DOHH2 (cell line): ENCODE data around the gene TRAF1.

Source experiments
- H3F3A ChIP-seq: fragments of 200-600 bp; sonication (generic), shearing (Covaris generic); 2 replicates; pipeline ENCODE4 v1.6.0; 2016; ENCODE audit warnings: antibody characterized with exemption, mild to moderate bottlenecking; ENCODE audit not compliant: control insufficient read depth, insufficient read depth
- H3K27ac ChIP-seq: fragments of 200-600 bp; sonication (generic); 2 replicates; pipeline ENCODE4 v1.5.1; 2014; ENCODE audit warnings: low read depth, mild to moderate bottlenecking, low read length, moderate library complexity
- H3K27me3 ChIP-seq: fragments of 200-600 bp; sonication (generic); 2 replicates; pipeline ENCODE4 v1.6.1; 2014; ENCODE audit warnings: mild to moderate bottlenecking, low read length, mixed read lengths; ENCODE audit not compliant: control insufficient read depth
- H3K36me3 ChIP-seq: fragments of 200-600 bp; sonication (generic); 2 replicates; pipeline ENCODE4 v1.6.1; 2014; ENCODE audit warnings: mild to moderate bottlenecking, low read length, moderate library complexity, mixed read lengths; ENCODE audit not compliant: control insufficient read depth
- H3K4me1 ChIP-seq: fragments of 200-600 bp; sonication (generic); 2 replicates; pipeline ENCODE4 v1.6.1; 2014; ENCODE audit warnings: mild to moderate bottlenecking, low read length, mixed read lengths; ENCODE audit not compliant: control insufficient read depth
- H3K4me2 ChIP-seq: fragments of 200-600 bp; sonication (generic); 2 replicates; pipeline ENCODE4 v1.6.0; 2014; ENCODE audit warnings: mild to moderate bottlenecking, low read length, moderate library complexity
- H3K4me3 ChIP-seq: fragments of 200-600 bp; sonication (generic); 2 replicates; pipeline ENCODE4 v1.5.1; 2014; ENCODE audit warnings: mild to moderate bottlenecking, low read length, mixed read lengths
- H3K79me2 ChIP-seq: fragments of 200-600 bp; sonication (generic); 2 replicates; pipeline ENCODE4 v1.6.1; 2014; ENCODE audit warnings: mild to moderate bottlenecking, low read length, mixed read lengths; ENCODE audit not compliant: control insufficient read depth
- H3K9me2 ChIP-seq: fragments of 200-600 bp; sonication (generic); replicated peaks from 2 replicates; pipeline ENCODE4 v1.6.1; 2014; ENCODE audit warnings: mild to moderate bottlenecking, low read length, mixed read lengths; ENCODE audit not compliant: control insufficient read depth
- H3K9me3 ChIP-seq: fragments of 200-600 bp; sonication (generic); 2 replicates; pipeline ENCODE4 v1.6.1; 2014; ENCODE audit warnings: antibody characterized with exemption, low read length, mixed read lengths; ENCODE audit not compliant: control insufficient read depth, insufficient read depth
- H4K20me1 ChIP-seq: fragments of 200-600 bp; sonication (generic); 2 replicates; pipeline ENCODE4 v1.6.0; 2014; ENCODE audit warnings: low read depth, mild to moderate bottlenecking, antibody characterized with exemption, low read length, moderate library complexity; ENCODE audit not compliant: control insufficient read depth, insufficient read depth
- CTCF ChIP-seq: fragments of 200-600 bp; sonication (generic); IDR thresholded peaks from one replicate; pipeline ENCODE4 v1.5.1; 2014; ENCODE audit warnings: antibody characterized with exemption, mild to moderate bottlenecking, low read depth, low read length; ENCODE audit not compliant: poor library complexity, severe bottlenecking
- EZH2phosphoT487 ChIP-seq: fragments of 200-600 bp; sonication (generic); IDR thresholded peaks from 2 replicates; pipeline ENCODE4 v1.6.1; 2017; ENCODE audit warnings: borderline replicate concordance, mild to moderate bottlenecking, antibody characterized with exemption, low read length, moderate library complexity, mixed read lengths

Gene TRAF1

GRCh38 chr9:120904978-120905301, 21.7 kb downstream of the TRAF1 start:
- Histone ChIP-seq H3K79me2 (no peaks in the 10 kb centered on the region; the same call in 1 of the 2 replicates), H3K27me3 (no peaks in the 10 kb centered on the region), H3K4me2 (peak overlapping the region; percentile 95), H3K36me3 (peaks cover 23% of the 10 kb centered on the region), H3K27ac (peak overlapping the region; percentile 94), H3K4me1 (peaks cover 69% of the 10 kb centered on the region), H4K20me1 (no peaks in the 10 kb centered on the region), H3K9me3 (no peaks in the 10 kb centered on the region), H3K4me3 (peak overlapping the region; percentile 53), H3K9me2 (no peaks in the 10 kb centered on the region), H3F3A (peaks cover 30% of the 10 kb centered on the region)
- TF ChIP-seq CTCF (no peak), EZH2phosphoT487 (no peak)

- no peaks in the 10 kb centered on the region for H3K9me2 ChIP-seq
- H3K4me1 ChIP-seq, result peaks cover 75% of the 10 kb centered on the region
- no peaks in the 10 kb centered on the region; the same call in 1 of the 2 replicates for H3K79me2 ChIP-seq
- no peak for TF ChIP-seq EZH2phosphoT487
- no peak for TF ChIP-seq CTCF
- H3F3A ChIP-seq, result peaks cover 30% of the 10 kb centered on the region
- peak overlapping the region; percentile 53 for H3K4me3 ChIP-seq
- H3K27me3 ChIP-seq, result no peaks in the 10 kb centered on the region
- peak overlapping the region; percentile 94 for H3K27ac ChIP-seq
- H3K36me3 ChIP-seq, result peaks cover 22% of the 10 kb centered on the region
- peak overlapping the region; percentile 95 for H3K4me2 ChIP-seq
- H4K20me1 ChIP-seq, result no peaks in the 10 kb centered on the region
- H3K9me3 ChIP-seq, result no peaks in the 10 kb centered on the region
These were observed 22.3 kb downstream of the TRAF1 start for GRCh38 chr9:120904061-120904977.

GRCh38 chr9:120902569-120903535, 23.7 kb downstream of the TRAF1 start:
- Histone ChIP-seq H4K20me1 (no peaks in the 10 kb centered on the region), H3K36me3 (peaks cover 17% of the 10 kb centered on the region), H3K27me3 (no peaks in the 10 kb centered on the region), H3K4me3 (peak overlapping the region; percentile 53), H3K4me2 (peak overlapping the region; percentile 95), H3K79me2 (no peaks in the 10 kb centered on the region; the same call in 1 of the 2 replicates), H3K9me2 (no peaks in the 10 kb centered on the region), H3K4me1 (peaks cover 86% of the 10 kb centered on the region), H3F3A (peaks cover 30% of the 10 kb centered on the region), H3K9me3 (no peaks in the 10 kb centered on the region), H3K27ac (peak overlapping the region; percentile 94)
- TF ChIP-seq EZH2phosphoT487 (no peak), CTCF (no peak)
